Stomach (tissue), 9 donors: ENCODE results near the gene PTER. TPM values are rescaled to one million over a fixed set of nuclear protein-coding genes. Genes with fewer than 3 reads are reported as not detected.

ENCODE experiments used
- DNase-seq, 2 donors: peaks; one replicate each; pipeline versions ENCODE4 v3.0.0 to v3.0.0-alpha.2; 2013 to 2019
- H3K27ac ChIP-seq, 5 donors: fragments of 200-600 bp in 4 of 5; sonication (generic) in 4 of 5; one replicate each; pipeline ENCODE4 v1.5.1; 2013 to 2019; ENCODE audit warnings: mild to moderate bottlenecking in 1 of 5, moderate library complexity in 1 of 5
- H3K27me3 ChIP-seq, 3 donors: fragments of 200-600 bp; sonication (generic); one replicate each; pipeline ENCODE4 v1.5.1; 2017 to 2019; ENCODE audit warnings: mixed run types in 1 of 3
- H3K36me3 ChIP-seq, 4 donors: fragments of 200-600 bp; sonication (generic); 1 replicate in 3 of 4; 2 replicates in 1 of 4; pipeline ENCODE4 v1.5.1; 2016 to 2019
- H3K4me1 ChIP-seq, 4 donors: fragments of 200-600 bp; sonication (generic); one replicate each; pipeline ENCODE4 v1.5.1; 2016 to 2019
- H3K4me3 ChIP-seq, 4 donors: fragments of 200-600 bp; sonication (generic) in 3 of 4; one replicate each; pipeline ENCODE4 v1.5.1; 2016 to 2019; ENCODE audit warnings: mild to moderate bottlenecking in 1 of 4
- H3K9me3 ChIP-seq, 4 donors: fragments of 200-600 bp; sonication (generic); one replicate each; pipeline ENCODE4 v1.5.1; 2016 to 2019
- CTCF ChIP-seq, 7 experiments: fragments of 450-650 bp in 4 of 7; fragments of 200-600 bp in 3 of 7; sonication (generic) in 3 of 7; IDR thresholded peaks; one replicate each; pipeline ENCODE4 v1.5.1; 2016 to 2019; ENCODE audit warnings: antibody characterized with exemption in 7 of 7, control low read depth in 2 of 7, mild to moderate bottlenecking in 1 of 7
- EP300 ChIP-seq: sonication (generic); formaldehyde crosslinking; IDR thresholded peaks from one replicate; pipeline ENCODE4 v1.6.1; 2017; ENCODE audit warnings: antibody characterized with exemption
- POLR2A ChIP-seq, 4 donors: fragments of 450-650 bp; IDR thresholded peaks; one replicate each; pipeline ENCODE4 v1.6.1; 2016; ENCODE audit warnings: antibody characterized with exemption in 4 of 4, control low read depth in 2 of 4, mild to moderate bottlenecking in 1 of 4, moderate library complexity in 1 of 4
- POLR2AphosphoS5 ChIP-seq, 3 donors: sonication (generic); formaldehyde crosslinking; IDR thresholded peaks; one replicate each; pipeline ENCODE4 v1.6.1; 2016; ENCODE audit warnings: antibody characterized with exemption in 3 of 3
- whole genome bisulfite sequencing, 5 donors: extraction: QIAGEN DNeasy Blood & Tissue Kit in 3 of 5; methylation state at CpG; one replicate each; pipeline versions ENCODE4 v1.1.5 to v1.1.7; 2013 to 2018; 5-methylcytosine and 5-hydroxymethylcytosine counted together
- intact Hi-C: fragments of 100-400 bp; cut with DNase I; formaldehyde crosslinking; loops from one replicate; pipeline ENCODE4 v1.15.1; 2023; ENCODE audit warnings: low total_unique reads
- polyA plus RNA-seq, 3 donors: library from polyadenylated mRNA; stranded (reverse); fragments of 200-250 nt; gene quantifications; one replicate each; pipeline ENCODE4 v1.2.3, GENCODE V29; 2013
- total RNA-seq, 5 donors: library from RNA; depleted of rRNA; stranded (reverse); fragments of >200 nt; gene quantifications; one replicate each; pipeline versions ENCODE4 v1.1.0 to v1.2.3, GENCODE V29; 2014 to 2016
- donor health status: healthy with polysubstance abuse.
- donor health status: Bipolar disorder and iron deficiency.
- donor health status: healthy.

The PTER gene
- total and polyA plus RNA-seq, 8 donors = 2.2 to 40.2 (median 17.3) TPM

GRCh38 chr10:16429539-16429938 is 7.3 kb upstream of the PTER start:
- Histone ChIP-seq H3K36me3 (no peaks in the 10 kb centered on the region), H3K9me3 (no peaks in the 10 kb centered on the region), H3K4me3 (no peak overlapping the region), H3K4me1 (no peaks in the 10 kb centered on the region), H3K27ac (no peak overlapping the region), H3K27me3 (no peaks in the 10 kb centered on the region)
- intact Hi-C loops = no loop called here
- 79 to 91% (median 88%) methylated on average over 6 of the region's 6 CpGs for WGBS, 5 donors
- no peak for DNase-seq
- TF ChIP-seq POLR2AphosphoS5 (IDR thresholded peaks at IDR 0.05) (no peak), POLR2A (IDR thresholded peaks at IDR 0.05) (no peak), EP300 (no peak), CTCF (IDR thresholded peaks at IDR 0.05) (no peak)

GRCh38 chr10:16436367-16436757 is 448 bp upstream of the PTER start:
- intact Hi-C loops = no loop called here
- Histone ChIP-seq H3K36me3 (no peaks in the 10 kb centered on the region), H3K27ac (peak overlapping the region; percentile 57 to 92 (median 89)), H3K27me3 (no peaks in the 10 kb centered on the region), H3K4me3 (peak overlapping the region; percentile 62 to 69 (median 66)), H3K4me1 (peaks cover 25 to 49% (median 42%) of the 10 kb centered on the region in 4 donors), H3K9me3 (no peaks in the 10 kb centered on the region)
- DNase-seq = peak in 1 of 2 donors; percentile 37
- WGBS, 5 donors = 1 to 3% (median 2%) methylated on average over 9 of the region's 9 CpGs
- TF ChIP-seq CTCF (IDR thresholded peaks at IDR 0.05) (no peak), EP300 (no peak), POLR2A (IDR thresholded peaks at IDR 0.05) (no peak), POLR2AphosphoS5 (IDR thresholded peaks at IDR 0.05) (no peak)

- Histone ChIP-seq H3K4me1 (peaks cover 30 to 56% (median 44%) of the 10 kb centered on the region in 4 donors), H3K36me3 (no peaks in the 10 kb centered on the region), H3K27ac (peak overlapping the region; percentile 79 to 92 (median 89)), H3K4me3 (peak overlapping the region; percentile 62 to 69 (median 66)), H3K27me3 (no peaks in the 10 kb centered on the region), H3K9me3 (no peaks in the 10 kb centered on the region)
- TF ChIP-seq EP300 = no peak
- no peak for TF ChIP-seq POLR2AphosphoS5 (IDR thresholded peaks at IDR 0.05)
- no peak for TF ChIP-seq CTCF (IDR thresholded peaks at IDR 0.05)
- no peak for TF ChIP-seq POLR2A (IDR thresholded peaks at IDR 0.05)
- 52 to 66% (median 57%) methylated on average over 5 of the region's 5 CpGs for WGBS, 5 donors
- intact Hi-C loops = no loop called here
- DNase-seq = no peak
These were observed 707 bp downstream of the PTER start for GRCh38 chr10:16437540-16437894.

- peaks cover 0 to 12% (median 9%) of the 10 kb centered on the region in 4 donors for H3K36me3 ChIP-seq
- peaks cover 33 to 56% (median 44%) of the 10 kb centered on the region in 4 donors for H3K4me1 ChIP-seq
- H3K27ac ChIP-seq = peak overlapping the region in 4 of 5 donors; percentile 75 to 92 (median 78)
- peak overlapping the region in 3 of 4 donors; percentile 15 to 64 (median 62) for H3K4me3 ChIP-seq
- no peak for DNase-seq
- intact Hi-C loops = no loop called here
- TF ChIP-seq EP300 (no peak), POLR2AphosphoS5 (IDR thresholded peaks at IDR 0.05) (no peak), CTCF (IDR thresholded peaks at IDR 0.05) (no peak), POLR2A (IDR thresholded peaks at IDR 0.05) (no peak)
- WGBS, 5 donors = 28 to 64% (median 57%) methylated on average over 1 of the region's 1 CpG
- no peaks in the 10 kb centered on the region for H3K27me3 ChIP-seq
- H3K9me3 ChIP-seq = no peaks in the 10 kb centered on the region
These were observed 2.5 kb downstream of the PTER start for GRCh38 chr10:16439295-16439694.
